ENCODE measurements around the gene GLYR1. TPM values are rescaled to one million over a fixed set of nuclear protein-coding genes. Genes with fewer than 3 reads are reported as not detected.
"Not testable (repeated sequence)": the region's sequence is repeated elsewhere in the genome, so short reads cannot be mapped to it uniquely, and the experiment has no call there.

Gene GLYR1
- total and polyA plus RNA-seq, 2 experiments from 2014 or later, result 46.5 to 56.9 TPM

GRCh38 chr16:4787068-4787467, 60.0 kb downstream of the GLYR1 start:
- no peak for TF ChIP-seq EZH2phosphoT487 (IDR thresholded peaks at IDR 0.05; ENCODE audit: low read depth, severe bottlenecking, unreplicated experiment)
- no peak for TF ChIP-seq EZH2 (IDR thresholded peaks at IDR 0.05; ENCODE audit: borderline replicate concordance)
- TF ChIP-seq, protein P1, sequence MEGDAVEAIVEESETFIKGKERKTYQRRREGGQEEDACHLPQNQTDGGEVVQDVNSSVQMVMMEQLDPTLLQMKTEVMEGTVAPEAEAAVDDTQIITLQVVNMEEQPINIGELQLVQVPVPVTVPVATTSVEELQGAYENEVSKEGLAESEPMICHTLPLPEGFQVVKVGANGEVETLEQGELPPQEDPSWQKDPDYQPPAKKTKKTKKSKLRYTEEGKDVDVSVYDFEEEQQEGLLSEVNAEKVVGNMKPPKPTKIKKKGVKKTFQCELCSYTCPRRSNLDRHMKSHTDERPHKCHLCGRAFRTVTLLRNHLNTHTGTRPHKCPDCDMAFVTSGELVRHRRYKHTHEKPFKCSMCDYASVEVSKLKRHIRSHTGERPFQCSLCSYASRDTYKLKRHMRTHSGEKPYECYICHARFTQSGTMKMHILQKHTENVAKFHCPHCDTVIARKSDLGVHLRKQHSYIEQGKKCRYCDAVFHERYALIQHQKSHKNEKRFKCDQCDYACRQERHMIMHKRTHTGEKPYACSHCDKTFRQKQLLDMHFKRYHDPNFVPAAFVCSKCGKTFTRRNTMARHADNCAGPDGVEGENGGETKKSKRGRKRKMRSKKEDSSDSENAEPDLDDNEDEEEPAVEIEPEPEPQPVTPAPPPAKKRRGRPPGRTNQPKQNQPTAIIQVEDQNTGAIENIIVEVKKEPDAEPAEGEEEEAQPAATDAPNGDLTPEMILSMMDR (IDR thresholded peaks at IDR 0.05; ENCODE audit: poor library complexity), result no peak
- 94% methylated on average over 8 of the region's 8 CpGs for WGBS (ENCODE audit: low lambda C conversion rate, missing lambda C conversion rate)

DNA sequence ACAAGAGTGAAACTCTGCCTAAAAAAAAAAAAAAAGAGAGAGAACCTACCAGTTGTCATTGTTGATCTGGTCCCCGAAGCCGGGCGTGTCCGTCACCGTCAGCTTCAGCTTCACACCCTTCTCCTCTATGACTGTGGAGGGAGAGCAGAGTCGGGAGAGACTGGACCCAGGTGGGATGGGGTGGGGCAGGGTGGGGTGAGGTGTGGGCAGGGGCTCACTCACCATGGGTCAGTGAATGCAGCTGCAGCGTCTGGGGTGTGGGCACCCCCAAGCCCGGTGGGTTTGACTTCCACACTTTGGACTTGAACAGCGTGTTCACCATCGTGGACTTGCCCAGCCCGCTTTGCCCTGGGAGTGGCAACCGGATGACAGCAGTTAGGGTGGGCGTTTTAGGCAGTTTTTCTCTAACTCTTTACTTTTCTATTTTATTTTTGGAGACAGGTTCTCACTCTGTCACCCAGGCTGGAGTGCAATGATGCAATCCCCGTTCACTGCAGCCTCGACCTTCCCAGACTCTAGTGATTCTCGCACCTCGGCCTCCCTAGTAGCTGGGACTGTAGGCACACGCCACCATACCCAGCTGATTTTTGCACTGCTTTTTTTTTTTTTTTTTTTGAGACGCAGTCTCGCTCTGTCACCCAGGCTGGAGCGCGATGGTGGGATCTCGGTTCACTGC, 61.2 kb downstream of the GLYR1 start:
- WGBS (ENCODE audit: low lambda C conversion rate, missing lambda C conversion rate), result 97% methylated on average over 21 of the region's 23 CpGs

More at GRCh38 chr16:4787068-4787467, 60.0 kb downstream of the GLYR1 start:
- Histone ChIP-seq H3K9me3 (ENCODE audit: low read depth) (no peaks in the 10 kb centered on the region), H2AFZ (no peak overlapping the region), H3K9me2 (replicated peaks; ENCODE audit: insufficient read depth) (no peaks in the 10 kb centered on the region), H3K4me3 (no peak overlapping the region), H3K79me2 (no peaks in the 10 kb centered on the region), H3K36me3 (replicated peaks; ENCODE audit: insufficient read depth, low read depth) (no peaks in the 10 kb centered on the region), H4K20me1 (ENCODE audit: insufficient read depth, poor library complexity, severe bottlenecking) (no peaks in the 10 kb centered on the region), H3K27me3 (no peaks in the 10 kb centered on the region), H3K27ac (no peak overlapping the region), H3K4me1 (ENCODE audit: insufficient read depth) (peaks cover 12% of the 10 kb centered on the region), H3K4me2 (no peak overlapping the region)
- no peak for DNase-seq (ENCODE audit: low spot score)

DNA sequence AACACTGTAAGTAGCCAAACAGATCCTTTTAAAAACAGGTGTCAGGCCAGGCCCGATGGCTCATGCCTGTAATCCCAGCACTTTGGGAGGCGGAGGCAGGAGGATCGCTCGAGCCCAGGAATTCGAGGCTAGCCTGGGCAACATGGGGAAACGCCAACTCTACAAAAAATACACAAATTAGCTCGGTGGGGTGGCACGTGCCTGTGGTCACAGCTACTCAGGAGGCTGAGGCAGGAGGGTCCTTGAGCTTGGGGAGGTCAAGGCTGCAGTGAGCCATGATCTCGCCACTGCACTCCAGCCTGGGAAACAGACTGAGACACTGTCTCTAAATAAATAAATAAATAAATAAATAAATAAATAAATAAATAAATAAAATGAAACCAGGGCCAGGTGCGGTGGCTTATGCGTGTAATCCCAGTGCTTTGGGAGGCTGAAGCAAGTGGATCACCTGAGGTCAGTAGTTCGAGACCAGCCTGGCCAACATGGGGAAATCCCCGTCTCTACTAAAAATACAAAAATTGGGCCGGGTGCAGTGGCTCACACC, 62.6 kb downstream of the GLYR1 start:
- H2AFZ ChIP-seq; H3K4me3 ChIP-seq; H3K27me3 ChIP-seq; H3K27ac ChIP-seq; H3K36me3 ChIP-seq (replicated peaks; ENCODE audit: insufficient read depth, low read depth); DNase-seq (ENCODE audit: low spot score); H3K79me2 ChIP-seq; H4K20me1 ChIP-seq (ENCODE audit: insufficient read depth, poor library complexity, severe bottlenecking); H3K9me3 ChIP-seq (ENCODE audit: low read depth); H3K4me2 ChIP-seq; H3K9me2 ChIP-seq (replicated peaks; ENCODE audit: insufficient read depth): not testable (repeated sequence)
- 92% methylated on average over 14 of the region's 14 CpGs for WGBS (ENCODE audit: low lambda C conversion rate, missing lambda C conversion rate)
- H3K4me1 ChIP-seq (ENCODE audit: insufficient read depth), result peaks cover 12% of the 10 kb centered on the region

More for the DNA sequence above, 61.2 kb downstream of the GLYR1 start:
- TF ChIP-seq, protein P1 (IDR thresholded peaks at IDR 0.05; ENCODE audit: poor library complexity), result no peak
- TF ChIP-seq EZH2 (IDR thresholded peaks at IDR 0.05; ENCODE audit: borderline replicate concordance), result no peak
- no peak for TF ChIP-seq EZH2phosphoT487 (IDR thresholded peaks at IDR 0.05; ENCODE audit: low read depth, severe bottlenecking, unreplicated experiment)
- Histone ChIP-seq H3K9me3 (ENCODE audit: low read depth) (no peaks in the 10 kb centered on the region), H3K27me3 (no peaks in the 10 kb centered on the region), H3K9me2 (replicated peaks; ENCODE audit: insufficient read depth) (no peaks in the 10 kb centered on the region), H2AFZ (no peak overlapping the region), H3K79me2 (no peaks in the 10 kb centered on the region), H3K27ac (no peak overlapping the region), H3K36me3 (replicated peaks; ENCODE audit: insufficient read depth, low read depth) (no peaks in the 10 kb centered on the region), H3K4me1 (ENCODE audit: insufficient read depth) (peaks cover 12% of the 10 kb centered on the region), H4K20me1 (ENCODE audit: insufficient read depth, poor library complexity, severe bottlenecking) (no peaks in the 10 kb centered on the region), H3K4me3 (no peak overlapping the region), H3K4me2 (no peak overlapping the region)
- DNase-seq (ENCODE audit: low spot score), result no peak

DNA sequence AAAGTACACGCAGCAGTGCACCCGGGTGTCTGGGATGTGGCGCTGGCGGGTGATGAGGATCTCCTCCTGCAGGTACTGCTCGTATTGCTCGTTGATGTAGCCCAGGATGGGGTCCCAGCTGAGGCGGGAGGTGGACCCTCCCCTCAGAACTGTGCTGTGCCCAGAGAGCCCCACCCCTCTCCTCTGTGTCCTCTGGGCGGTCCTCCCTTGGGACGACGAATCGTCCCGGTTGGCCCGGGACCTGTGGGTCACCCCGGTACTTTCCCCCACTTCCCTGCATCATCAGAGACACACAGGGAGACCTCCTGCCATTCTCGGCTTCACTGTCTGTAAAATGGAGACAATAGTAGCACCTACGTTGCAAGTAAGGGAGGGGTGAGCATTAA, 63.1 kb downstream of the GLYR1 start:
- no peaks in the 10 kb centered on the region for H3K79me2 ChIP-seq
- peaks cover 9% of the 10 kb centered on the region for H3K4me1 ChIP-seq (ENCODE audit: insufficient read depth)
- H4K20me1 ChIP-seq (ENCODE audit: insufficient read depth, poor library complexity, severe bottlenecking), result no peaks in the 10 kb centered on the region
- WGBS (ENCODE audit: low lambda C conversion rate, missing lambda C conversion rate), result 82% methylated on average over 14 of the region's 16 CpGs
- no peak overlapping the region for H3K4me2 ChIP-seq
- H3K4me3 ChIP-seq, result no peak overlapping the region
- H3K27ac ChIP-seq, result no peak overlapping the region
- H3K9me2 ChIP-seq (replicated peaks; ENCODE audit: insufficient read depth), result no peaks in the 10 kb centered on the region
- no peaks in the 10 kb centered on the region for H3K27me3 ChIP-seq
- H3K36me3 ChIP-seq (replicated peaks; ENCODE audit: insufficient read depth, low read depth), result no peaks in the 10 kb centered on the region
- no peak for TF ChIP-seq EZH2phosphoT487 (IDR thresholded peaks at IDR 0.05; ENCODE audit: low read depth, severe bottlenecking, unreplicated experiment)
- no peak for TF ChIP-seq EZH2 (IDR thresholded peaks at IDR 0.05; ENCODE audit: borderline replicate concordance)
- TF ChIP-seq, protein P1 (IDR thresholded peaks at IDR 0.05; ENCODE audit: poor library complexity), result no peak
- H3K9me3 ChIP-seq (ENCODE audit: low read depth), result no peaks in the 10 kb centered on the region
- no peak overlapping the region for H2AFZ ChIP-seq
- no peak for DNase-seq (ENCODE audit: low spot score)
